ENCODE data around the gene NUBP1.

The NUBP1 gene

DNA sequence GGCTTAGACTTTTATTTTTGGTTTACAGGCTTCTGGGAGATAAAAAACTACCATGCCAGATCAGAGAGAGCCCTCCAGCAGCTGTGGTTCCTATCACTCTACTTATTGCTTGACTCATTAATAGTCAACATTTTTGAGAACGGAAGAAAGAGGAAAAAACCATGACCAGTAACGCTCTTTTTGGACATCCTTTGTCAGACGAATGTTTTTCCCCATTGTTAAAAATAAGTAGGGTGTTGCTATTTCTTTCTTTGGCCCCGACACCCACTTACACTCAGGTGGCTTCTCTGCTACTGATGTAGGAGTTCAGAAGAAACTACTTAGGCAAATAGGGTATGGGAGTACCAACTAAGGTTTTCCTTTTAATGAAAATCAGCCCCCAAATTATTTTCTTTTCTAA, 47.4 kb downstream of the NUBP1 start:
- Histone ChIP-seq H3K9me2 (replicated peaks; ENCODE audit: low read depth, low read length) (no peaks in the 10 kb centered on the region), H3K27me3 (ENCODE audit: insufficient read depth, low read length, poor library complexity, severe bottlenecking) (no peaks in the 10 kb centered on the region), H4K20me1 (ENCODE audit: insufficient read depth, low read length, poor library complexity, severe bottlenecking) (no peaks in the 10 kb centered on the region), H3K4me2 (ENCODE audit: low read depth, low read length, poor library complexity, severe bottlenecking) (no peak overlapping the region), H3K79me2 (ENCODE audit: insufficient read depth, low read length) (no peaks in the 10 kb centered on the region), H3K9ac (ENCODE audit: low read depth, low read length, poor library complexity, severe bottlenecking) (no peak overlapping the region), H3K4me3 (ENCODE audit: low read length, poor library complexity, severe bottlenecking) (no peak overlapping the region), H3K4me1 (ENCODE audit: insufficient read depth, low read length, poor library complexity, severe bottlenecking) (no peaks in the 10 kb centered on the region), H3K9me3 (ENCODE audit: insufficient read depth, low read depth, low read length) (no peaks in the 10 kb centered on the region), H3K36me3 (ENCODE audit: insufficient read depth, low read length) (no peaks in the 10 kb centered on the region), H2AFZ (ENCODE audit: low read length) (no peak overlapping the region), H3F3A (ENCODE audit: low read depth) (no peaks in the 10 kb centered on the region)
- TF ChIP-seq EZH2phosphoT487 (IDR thresholded peaks at IDR 0.05; ENCODE audit: borderline replicate concordance), result no peak
- TF ChIP-seq, protein P1, sequence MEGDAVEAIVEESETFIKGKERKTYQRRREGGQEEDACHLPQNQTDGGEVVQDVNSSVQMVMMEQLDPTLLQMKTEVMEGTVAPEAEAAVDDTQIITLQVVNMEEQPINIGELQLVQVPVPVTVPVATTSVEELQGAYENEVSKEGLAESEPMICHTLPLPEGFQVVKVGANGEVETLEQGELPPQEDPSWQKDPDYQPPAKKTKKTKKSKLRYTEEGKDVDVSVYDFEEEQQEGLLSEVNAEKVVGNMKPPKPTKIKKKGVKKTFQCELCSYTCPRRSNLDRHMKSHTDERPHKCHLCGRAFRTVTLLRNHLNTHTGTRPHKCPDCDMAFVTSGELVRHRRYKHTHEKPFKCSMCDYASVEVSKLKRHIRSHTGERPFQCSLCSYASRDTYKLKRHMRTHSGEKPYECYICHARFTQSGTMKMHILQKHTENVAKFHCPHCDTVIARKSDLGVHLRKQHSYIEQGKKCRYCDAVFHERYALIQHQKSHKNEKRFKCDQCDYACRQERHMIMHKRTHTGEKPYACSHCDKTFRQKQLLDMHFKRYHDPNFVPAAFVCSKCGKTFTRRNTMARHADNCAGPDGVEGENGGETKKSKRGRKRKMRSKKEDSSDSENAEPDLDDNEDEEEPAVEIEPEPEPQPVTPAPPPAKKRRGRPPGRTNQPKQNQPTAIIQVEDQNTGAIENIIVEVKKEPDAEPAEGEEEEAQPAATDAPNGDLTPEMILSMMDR (conservative IDR thresholded peaks at IDR 0.05; ENCODE audit: low read length), result no peak

DNA sequence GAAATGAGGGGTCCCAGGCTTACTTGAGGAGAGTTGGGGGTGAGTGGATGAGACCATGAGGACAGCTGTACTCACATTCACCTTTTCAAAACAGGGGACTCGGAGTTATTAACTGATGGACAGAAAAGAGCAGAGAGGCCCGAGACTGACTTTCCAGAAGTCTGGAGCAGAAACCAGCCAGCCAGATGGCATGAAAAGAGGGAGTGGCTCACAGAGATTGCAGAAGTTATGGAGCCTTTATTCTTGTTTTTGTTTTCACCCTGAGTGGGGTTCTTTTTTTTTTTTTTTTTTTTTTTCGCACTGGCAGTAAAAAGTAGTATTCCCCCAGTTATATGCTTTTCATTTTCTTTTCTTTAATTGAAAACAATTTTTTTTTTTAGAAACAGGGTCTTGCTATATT, 56.1 kb downstream of the NUBP1 start:
- Histone ChIP-seq H4K20me1 (ENCODE audit: insufficient read depth, low read length, poor library complexity, severe bottlenecking) (no peaks in the 10 kb centered on the region), H3K9ac (ENCODE audit: low read depth, low read length, poor library complexity, severe bottlenecking) (no peak overlapping the region), H3K4me2 (ENCODE audit: low read depth, low read length, poor library complexity, severe bottlenecking) (no peak overlapping the region), H3K4me1 (ENCODE audit: insufficient read depth, low read length, poor library complexity, severe bottlenecking) (no peaks in the 10 kb centered on the region), H3F3A (ENCODE audit: low read depth) (no peaks in the 10 kb centered on the region), H3K9me2 (replicated peaks; ENCODE audit: low read depth, low read length) (no peaks in the 10 kb centered on the region), H3K4me3 (ENCODE audit: low read length, poor library complexity, severe bottlenecking) (no peak overlapping the region), H3K79me2 (ENCODE audit: insufficient read depth, low read length) (no peaks in the 10 kb centered on the region), H3K36me3 (ENCODE audit: insufficient read depth, low read length) (no peaks in the 10 kb centered on the region), H2AFZ (ENCODE audit: low read length) (no peak overlapping the region), H3K27me3 (ENCODE audit: insufficient read depth, low read length, poor library complexity, severe bottlenecking) (no peaks in the 10 kb centered on the region), H3K9me3 (ENCODE audit: insufficient read depth, low read depth, low read length) (no peaks in the 10 kb centered on the region)
- TF ChIP-seq, protein P1 (conservative IDR thresholded peaks at IDR 0.05; ENCODE audit: low read length), result no peak
- no peak for TF ChIP-seq EZH2phosphoT487 (IDR thresholded peaks at IDR 0.05; ENCODE audit: borderline replicate concordance)

DNA sequence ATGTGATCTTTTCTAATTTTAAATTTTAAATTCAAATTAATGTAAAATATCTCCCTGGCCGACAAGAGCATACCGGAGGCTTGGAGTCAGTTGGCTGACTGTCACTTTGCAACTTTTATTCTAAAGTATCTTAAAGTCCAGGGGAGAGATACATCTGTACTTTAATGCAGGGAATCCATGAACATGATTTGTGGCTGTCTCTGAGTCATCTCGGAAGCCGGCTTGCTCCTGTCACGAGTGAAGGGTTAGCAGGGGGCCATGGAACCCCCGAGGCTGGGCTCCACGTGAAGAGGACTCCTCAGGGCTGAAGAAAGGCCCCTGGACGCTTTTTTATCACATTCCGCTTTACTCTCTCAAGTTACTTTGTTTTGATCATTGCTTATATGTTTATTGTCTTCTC, 61.7 kb downstream of the NUBP1 start:
- Histone ChIP-seq H3K4me3 (ENCODE audit: low read length, poor library complexity, severe bottlenecking) (no peak overlapping the region), H3K4me1 (ENCODE audit: insufficient read depth, low read length, poor library complexity, severe bottlenecking) (no peaks in the 10 kb centered on the region), H3K4me2 (ENCODE audit: low read depth, low read length, poor library complexity, severe bottlenecking) (no peak overlapping the region), H3F3A (ENCODE audit: low read depth) (no peaks in the 10 kb centered on the region), H3K9me2 (replicated peaks; ENCODE audit: low read depth, low read length) (no peaks in the 10 kb centered on the region), H3K9me3 (ENCODE audit: insufficient read depth, low read depth, low read length) (no peaks in the 10 kb centered on the region), H3K36me3 (ENCODE audit: insufficient read depth, low read length) (no peaks in the 10 kb centered on the region), H3K9ac (ENCODE audit: low read depth, low read length, poor library complexity, severe bottlenecking) (no peak overlapping the region), H4K20me1 (ENCODE audit: insufficient read depth, low read length, poor library complexity, severe bottlenecking) (no peaks in the 10 kb centered on the region), H3K79me2 (ENCODE audit: insufficient read depth, low read length) (no peaks in the 10 kb centered on the region), H2AFZ (ENCODE audit: low read length) (no peak overlapping the region), H3K27me3 (ENCODE audit: insufficient read depth, low read length, poor library complexity, severe bottlenecking) (no peaks in the 10 kb centered on the region)
- TF ChIP-seq, protein P1 (conservative IDR thresholded peaks at IDR 0.05; ENCODE audit: low read length), result no peak
- TF ChIP-seq EZH2phosphoT487 (IDR thresholded peaks at IDR 0.05; ENCODE audit: borderline replicate concordance), result no peak

Measured in Loucy (cell line).